Measurements from ENCODE around the gene ECD. TPM values are rescaled to one million over a fixed set of nuclear protein-coding genes. Genes with fewer than 3 reads are reported as not detected.

The ECD gene
- total RNA-seq = 10 to 100 TPM; 27.1 to 28.5 TPM

GRCh38 chr10:73167783-73168464 lies at the start of gene ECD, which contains the start of gene FAM149B1:
ECD (minus strand) TSS chr10:73168008; CDS start chr10:73163937, 4,071 bp downstream.
FAM149B1 (plus strand) TSS chr10:73168119; CDS start chr10:73168340, 221 bp downstream.
- Mint-ChIP-seq H3K27ac (peak within 1 kb of the TSS; percentile 98), H3K4me1 (peaks cover 40% of the 10 kb centered on the region), H3K9me3 (no peaks in the 10 kb centered on the region), H3K4me3 (peak within 1 kb of the TSS; percentile 100), H3K27me3 (no peaks in the 10 kb centered on the region), H3K36me3 (ENCODE audit: low read depth) (peaks cover 23% of the 10 kb centered on the region)
- CTCF ChIA-PET = interaction anchor here (0.6 to 3.2 kb wide), 5 partner anchors 9 to 253 kb away, joined by 3 to 19 read pairs (median 7); partner anchors contain the start of genes DNAJC9 and P4HA1
- peak; percentile 94 for DNase-seq
- POLR2A ChIA-PET = interaction anchor here (0.7 to 4.2 kb wide), 15 partner anchors 10 to 458 kb away, joined by 3 to 35 read pairs (median 4); partner anchors contain the start of genes DNAJC9, MRPS16, NUDT13 and P4HA1

DNA sequence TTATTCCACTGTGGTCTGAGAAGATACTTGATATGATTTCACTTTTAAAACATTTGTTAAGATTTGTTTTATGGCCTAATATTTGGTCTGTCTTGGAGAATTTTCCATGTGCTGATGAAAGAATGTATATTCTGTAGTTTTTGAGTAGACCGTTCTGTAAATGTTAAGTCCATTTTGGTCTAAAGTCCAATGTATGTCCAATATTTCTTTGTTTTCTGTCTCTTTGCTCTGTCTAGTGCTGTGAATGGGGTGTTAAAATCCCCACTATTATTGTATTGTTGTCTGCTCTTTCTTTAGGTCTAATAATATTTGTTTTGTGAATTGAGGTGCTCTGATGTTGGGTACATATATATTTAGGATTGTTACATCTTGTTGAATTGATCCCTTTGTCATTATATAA lies 47.9 kb upstream of the ECD start:
- no peak for DNase-seq
- no peak overlapping the region for H3K27ac Mint-ChIP-seq
- no peaks in the 10 kb centered on the region for H3K27me3 Mint-ChIP-seq
- peaks cover 3% of the 10 kb centered on the region for H3K4me1 Mint-ChIP-seq
- peaks cover 38% of the 10 kb centered on the region for H3K36me3 Mint-ChIP-seq (ENCODE audit: low read depth)
- ChIA-PET CTCF (no interaction called here), POLR2A (no interaction called here)
- H3K4me3 Mint-ChIP-seq = no peak overlapping the region
- peaks cover 3% of the 10 kb centered on the region for H3K9me3 Mint-ChIP-seq

DNA sequence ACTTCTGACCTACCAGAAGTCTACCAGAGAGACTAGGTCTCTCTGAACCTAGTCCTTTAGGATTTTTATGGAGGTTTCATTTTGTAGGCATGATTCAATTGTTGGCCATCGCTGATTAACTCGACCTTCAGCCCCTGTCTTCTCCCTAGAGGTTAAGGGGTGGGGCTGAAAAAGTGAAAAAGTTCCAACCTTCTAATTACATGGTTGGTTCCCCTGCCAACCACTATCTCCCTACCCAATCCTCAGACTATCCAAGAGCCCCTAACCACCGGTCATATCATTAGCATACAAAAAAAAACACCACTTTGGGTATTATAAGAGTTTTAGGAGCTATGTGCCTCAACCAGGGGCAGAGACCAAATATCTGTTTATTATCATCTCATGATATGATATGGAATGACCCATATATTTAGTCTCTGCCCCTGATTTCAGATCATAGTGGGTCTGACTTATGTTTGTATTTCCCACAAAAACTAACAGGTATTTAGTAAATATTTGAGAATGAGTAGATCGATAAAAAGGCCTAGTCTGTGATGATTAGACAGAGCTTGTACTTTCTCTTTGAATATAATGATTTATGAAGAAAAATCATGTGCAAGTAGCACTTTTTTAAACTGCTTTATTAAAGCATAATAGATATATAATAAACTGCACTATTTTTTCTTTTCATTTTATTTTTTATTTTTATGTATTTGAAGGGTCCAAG lies 43.5 kb upstream of the ECD start:
- ChIA-PET POLR2A (no interaction called here), CTCF (no interaction called here)
- Mint-ChIP-seq H3K27ac (no peak overlapping the region), H3K27me3 (no peaks in the 10 kb centered on the region), H3K9me3 (peaks cover 3% of the 10 kb centered on the region), H3K4me1 (no peaks in the 10 kb centered on the region), H3K36me3 (ENCODE audit: low read depth) (peaks cover 21% of the 10 kb centered on the region), H3K4me3 (no peak overlapping the region)
- no peak for DNase-seq

GRCh38 chr10:73210395-73211105 lies 42.7 kb upstream of the ECD start:
- no peaks in the 10 kb centered on the region for H3K9me3 Mint-ChIP-seq
- no peaks in the 10 kb centered on the region for H3K4me1 Mint-ChIP-seq
- CTCF ChIA-PET = no interaction called here
- peaks cover 20% of the 10 kb centered on the region for H3K36me3 Mint-ChIP-seq (ENCODE audit: low read depth)
- H3K27me3 Mint-ChIP-seq = no peaks in the 10 kb centered on the region
- POLR2A ChIA-PET = no interaction called here
- DNase-seq = no peak
- H3K4me3 Mint-ChIP-seq = no peak overlapping the region
- H3K27ac Mint-ChIP-seq = no peak overlapping the region

DNA sequence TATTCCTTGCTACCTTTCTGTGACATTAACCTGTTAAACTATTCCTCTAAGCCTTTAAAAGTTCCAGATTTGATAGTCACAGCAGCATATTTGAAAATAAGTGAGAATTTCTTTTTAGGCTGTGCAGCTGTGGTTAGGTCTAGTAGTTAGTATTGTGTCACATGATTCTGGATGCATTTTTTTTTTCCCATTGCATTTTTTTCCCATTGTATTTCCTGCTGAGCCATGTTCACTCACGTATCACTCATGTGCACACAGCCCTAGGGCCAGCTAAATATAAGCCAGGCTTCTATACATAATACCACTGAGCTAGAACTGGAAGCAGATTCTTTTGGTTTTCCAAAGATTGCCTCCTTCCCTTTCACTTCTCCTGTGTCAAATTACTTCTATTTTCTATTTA lies 41.9 kb upstream of the ECD start:
- POLR2A ChIA-PET = no interaction called here
- DNase-seq = no peak
- H3K4me3 Mint-ChIP-seq = no peak overlapping the region

GRCh38 chr10:73207883-73208282 lies 40.1 kb upstream of the ECD start:
- no peak overlapping the region for H3K27ac Mint-ChIP-seq
- ChIA-PET CTCF (no interaction called here), POLR2A (no interaction called here)
- no peaks in the 10 kb centered on the region for H3K4me1 Mint-ChIP-seq
- no peaks in the 10 kb centered on the region for H3K27me3 Mint-ChIP-seq
- no peak for DNase-seq
- no peak overlapping the region for H3K4me3 Mint-ChIP-seq
- no peaks in the 10 kb centered on the region for H3K9me3 Mint-ChIP-seq
- H3K36me3 Mint-ChIP-seq (ENCODE audit: low read depth) = peaks cover 13% of the 10 kb centered on the region

More for the DNA sequence above, 41.9 kb upstream of the ECD start:
- H3K36me3 Mint-ChIP-seq (ENCODE audit: low read depth) = peaks cover 20% of the 10 kb centered on the region
- CTCF ChIA-PET = interaction anchor here (0.6 kb wide), 1 partner anchor 994 kb away, joined by 3 read pairs; no protein-coding TSS in a partner anchor
- H3K27ac Mint-ChIP-seq = no peak overlapping the region
- no peaks in the 10 kb centered on the region for H3K4me1 Mint-ChIP-seq
- no peaks in the 10 kb centered on the region for H3K9me3 Mint-ChIP-seq
- no peaks in the 10 kb centered on the region for H3K27me3 Mint-ChIP-seq

GRCh38 chr10:73206385-73206784 lies 38.6 kb upstream of the ECD start:
- peaks cover 9% of the 10 kb centered on the region for H3K36me3 Mint-ChIP-seq (ENCODE audit: low read depth)
- H3K27ac Mint-ChIP-seq = no peak overlapping the region
- no peaks in the 10 kb centered on the region for H3K4me1 Mint-ChIP-seq
- DNase-seq = no peak
- ChIA-PET CTCF (no interaction called here), POLR2A (interaction anchor here (0.8 kb wide), 1 partner anchor 38 kb away, joined by 3 read pairs; no protein-coding TSS in a partner anchor)
- no peak overlapping the region for H3K4me3 Mint-ChIP-seq
- no peaks in the 10 kb centered on the region for H3K9me3 Mint-ChIP-seq
- no peaks in the 10 kb centered on the region for H3K27me3 Mint-ChIP-seq

GRCh38 chr10:73205890-73206289 lies 38.1 kb upstream of the ECD start:
- Mint-ChIP-seq H3K27me3 (no peaks in the 10 kb centered on the region), H3K4me3 (no peak overlapping the region), H3K36me3 (ENCODE audit: low read depth) (peaks cover 9% of the 10 kb centered on the region), H3K9me3 (no peaks in the 10 kb centered on the region), H3K27ac (no peak overlapping the region), H3K4me1 (no peaks in the 10 kb centered on the region)
- ChIA-PET POLR2A (interaction anchor here (1.3 kb wide), 1 partner anchor 31 kb away, joined by 3 read pairs; no protein-coding TSS in a partner anchor), CTCF (no interaction called here)
- no peak for DNase-seq

DNA sequence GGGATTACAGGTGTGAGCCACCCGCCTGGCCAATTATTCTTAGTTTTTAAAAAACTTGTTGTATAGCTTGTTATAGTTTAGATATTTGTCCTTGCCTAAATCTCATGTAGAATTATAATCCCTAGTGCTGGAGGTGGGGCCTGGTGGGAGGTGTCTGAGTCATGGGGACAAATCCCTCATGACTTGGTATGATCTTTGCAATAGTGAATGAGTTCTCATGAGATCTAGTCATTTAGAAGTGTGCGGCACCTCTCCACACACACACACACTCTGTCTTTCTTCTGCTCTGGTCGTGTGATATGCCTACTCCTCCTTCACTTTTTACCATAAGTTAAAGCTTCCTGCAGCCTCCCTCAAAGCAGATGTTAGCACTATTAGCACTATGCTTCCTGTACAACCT lies 37.3 kb upstream of the ECD start:
- ChIA-PET CTCF (no interaction called here), POLR2A (interaction anchor here (1.3 kb wide), 1 partner anchor 32 kb away, joined by 3 read pairs; no protein-coding TSS in a partner anchor)
- DNase-seq = no peak
- H3K36me3 Mint-ChIP-seq (ENCODE audit: low read depth) = peaks cover 5% of the 10 kb centered on the region
- H3K27me3 Mint-ChIP-seq = no peaks in the 10 kb centered on the region
- H3K27ac Mint-ChIP-seq = no peak overlapping the region
- H3K4me3 Mint-ChIP-seq = no peak overlapping the region
- no peaks in the 10 kb centered on the region for H3K4me1 Mint-ChIP-seq
- no peaks in the 10 kb centered on the region for H3K9me3 Mint-ChIP-seq

GRCh38 chr10:73190188-73190587 lies 22.4 kb upstream of the ECD start:
- no peaks in the 10 kb centered on the region for H3K36me3 Mint-ChIP-seq (ENCODE audit: low read depth)
- DNase-seq = no peak
- POLR2A ChIA-PET = interaction anchor here (0.6 kb wide), 1 partner anchor 22 kb away, joined by 3 read pairs; the partner anchor contains the start of gene FAM149B1
- CTCF ChIA-PET = interaction anchor here (0.8 kb wide), 1 partner anchor 9 kb away, joined by 3 read pairs; no protein-coding TSS in a partner anchor
- no peaks in the 10 kb centered on the region for H3K9me3 Mint-ChIP-seq
- H3K4me1 Mint-ChIP-seq = peaks cover 2% of the 10 kb centered on the region
- H3K27ac Mint-ChIP-seq = no peak overlapping the region
- H3K4me3 Mint-ChIP-seq = no peak overlapping the region
- no peaks in the 10 kb centered on the region for H3K27me3 Mint-ChIP-seq

DNA sequence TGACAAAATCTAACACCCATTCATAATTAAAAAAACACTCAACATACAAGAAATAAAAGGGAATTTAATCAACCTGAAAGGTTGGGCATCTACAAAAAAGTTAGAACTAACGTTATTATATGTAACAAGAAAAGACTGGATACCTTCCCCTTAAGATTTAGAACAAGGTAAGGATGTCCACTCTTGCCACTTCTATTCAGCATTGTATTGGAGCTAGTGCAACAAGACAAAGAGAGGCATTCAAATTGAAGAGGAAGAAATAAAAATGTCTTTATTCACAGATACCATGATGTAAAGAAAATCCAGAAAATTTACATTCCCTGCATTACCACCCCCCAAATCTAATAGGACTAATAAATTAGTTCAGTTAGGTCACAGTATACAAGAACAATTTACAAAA lies 18.5 kb upstream of the ECD start:
- H3K27me3 Mint-ChIP-seq = no peaks in the 10 kb centered on the region
- peaks cover 16% of the 10 kb centered on the region for H3K36me3 Mint-ChIP-seq (ENCODE audit: low read depth)
- H3K27ac Mint-ChIP-seq = no peak overlapping the region
- POLR2A ChIA-PET = no interaction called here
- DNase-seq = no peak
- H3K4me1 Mint-ChIP-seq = no peaks in the 10 kb centered on the region
- CTCF ChIA-PET = no interaction called here
- no peak overlapping the region for H3K4me3 Mint-ChIP-seq
- no peaks in the 10 kb centered on the region for H3K9me3 Mint-ChIP-seq

DNA sequence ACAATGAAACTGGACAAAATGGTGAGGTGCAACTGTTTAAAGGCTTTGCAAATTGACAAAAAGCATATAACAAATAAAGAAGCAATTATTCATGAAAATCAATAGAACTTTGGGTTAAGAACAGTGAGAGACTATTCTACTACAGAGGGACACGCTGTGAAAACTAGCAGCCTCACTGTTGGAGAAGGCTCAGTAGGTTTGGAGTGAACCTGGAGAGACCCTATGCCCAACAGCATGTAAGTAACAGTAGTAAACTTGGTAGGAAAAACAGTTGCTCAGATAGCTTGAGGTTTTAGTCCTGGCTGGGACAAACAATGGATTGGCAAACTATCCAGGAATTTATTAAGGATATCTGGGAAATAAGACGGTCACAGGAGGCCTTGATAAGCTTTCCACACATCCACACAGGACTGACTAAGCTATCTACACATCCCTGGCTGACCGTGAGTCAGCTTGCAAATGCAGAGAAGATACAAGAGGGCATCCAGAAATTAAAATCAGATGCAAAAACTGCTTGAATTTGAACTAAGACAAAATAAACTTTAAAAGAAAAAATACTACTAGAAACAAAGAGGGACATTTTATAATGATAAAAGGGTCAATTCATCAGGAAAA lies 16.0 kb upstream of the ECD start:
- no peak for DNase-seq
- H3K27ac Mint-ChIP-seq = no peak overlapping the region
- ChIA-PET POLR2A (no interaction called here), CTCF (interaction anchor here (1.3 kb wide), 1 partner anchor 25 kb away, joined by 4 read pairs; no protein-coding TSS in a partner anchor)
- H3K4me3 Mint-ChIP-seq = no peak overlapping the region
- H3K36me3 Mint-ChIP-seq (ENCODE audit: low read depth) = peaks cover 23% of the 10 kb centered on the region
- H3K27me3 Mint-ChIP-seq = no peaks in the 10 kb centered on the region
- no peaks in the 10 kb centered on the region for H3K4me1 Mint-ChIP-seq
- no peaks in the 10 kb centered on the region for H3K9me3 Mint-ChIP-seq

All from activated CD4-positive, alpha-beta memory T cell treated with anti-CD3 and anti-CD28 coated beads, Interleukin-2, amount 10 ng/mL, durations not matched to agents 7 days and 5 days (primary cell).